ENCODE data around the gene SLC13A2. TPM values are rescaled to one million over a fixed set of nuclear protein-coding genes. Genes with fewer than 3 reads are reported as not detected.
A peak's percentile ranks its signal among the peaks of the same experiment; 100 is the strongest.

The SLC13A2 gene
- total RNA-seq, 1 donor from 2014 or later: not detected

- Mint-ChIP-seq H3K27me3 (ENCODE audit: insufficient read depth, low read depth) (peaks cover 7% of the 10 kb centered on the region), H3K9me3 (no peaks in the 10 kb centered on the region), H3K27ac (no peak overlapping the region), H3K4me3 (no peak overlapping the region), H3K36me3 (no peaks in the 10 kb centered on the region), H3K4me1 (peaks cover 7% of the 10 kb centered on the region)
- no peaks in the 10 kb centered on the region for H3K27me3 ChIP-seq
- H3K9me3 ChIP-seq (ENCODE audit: low read depth): no peaks in the 10 kb centered on the region
- no peaks in the 10 kb centered on the region for H3K79me2 ChIP-seq (ENCODE audit: low read depth)
- no peak overlapping the region for H3K9ac ChIP-seq
- no peak overlapping the region for H3K4me3 ChIP-seq
- no peaks in the 10 kb centered on the region for H3K4me1 ChIP-seq
- no peaks in the 10 kb centered on the region for H3F3A ChIP-seq (ENCODE audit: low read depth)
- no peaks in the 10 kb centered on the region for H3K36me3 ChIP-seq
- H2AFZ ChIP-seq (replicated peaks): no peak overlapping the region
- DNase-seq (ENCODE audit: low spot score): no peak
- no peak for TF ChIP-seq EZH2 (IDR thresholded peaks at IDR 0.05)
- TF ChIP-seq, protein P1, sequence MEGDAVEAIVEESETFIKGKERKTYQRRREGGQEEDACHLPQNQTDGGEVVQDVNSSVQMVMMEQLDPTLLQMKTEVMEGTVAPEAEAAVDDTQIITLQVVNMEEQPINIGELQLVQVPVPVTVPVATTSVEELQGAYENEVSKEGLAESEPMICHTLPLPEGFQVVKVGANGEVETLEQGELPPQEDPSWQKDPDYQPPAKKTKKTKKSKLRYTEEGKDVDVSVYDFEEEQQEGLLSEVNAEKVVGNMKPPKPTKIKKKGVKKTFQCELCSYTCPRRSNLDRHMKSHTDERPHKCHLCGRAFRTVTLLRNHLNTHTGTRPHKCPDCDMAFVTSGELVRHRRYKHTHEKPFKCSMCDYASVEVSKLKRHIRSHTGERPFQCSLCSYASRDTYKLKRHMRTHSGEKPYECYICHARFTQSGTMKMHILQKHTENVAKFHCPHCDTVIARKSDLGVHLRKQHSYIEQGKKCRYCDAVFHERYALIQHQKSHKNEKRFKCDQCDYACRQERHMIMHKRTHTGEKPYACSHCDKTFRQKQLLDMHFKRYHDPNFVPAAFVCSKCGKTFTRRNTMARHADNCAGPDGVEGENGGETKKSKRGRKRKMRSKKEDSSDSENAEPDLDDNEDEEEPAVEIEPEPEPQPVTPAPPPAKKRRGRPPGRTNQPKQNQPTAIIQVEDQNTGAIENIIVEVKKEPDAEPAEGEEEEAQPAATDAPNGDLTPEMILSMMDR (IDR thresholded peaks at IDR 0.05): no peak
- TF ChIP-seq EZH2phosphoT487 (IDR thresholded peaks at IDR 0.05): no peak
- H3K4me2 ChIP-seq: no peak overlapping the region
- H3K27ac ChIP-seq: no peak overlapping the region
- no peaks in the 10 kb centered on the region for H4K20me1 ChIP-seq (ENCODE audit: low read depth)
Measured at GRCh38 chr17:28491286-28491685, 17.8 kb downstream of the SLC13A2 start.

DNA sequence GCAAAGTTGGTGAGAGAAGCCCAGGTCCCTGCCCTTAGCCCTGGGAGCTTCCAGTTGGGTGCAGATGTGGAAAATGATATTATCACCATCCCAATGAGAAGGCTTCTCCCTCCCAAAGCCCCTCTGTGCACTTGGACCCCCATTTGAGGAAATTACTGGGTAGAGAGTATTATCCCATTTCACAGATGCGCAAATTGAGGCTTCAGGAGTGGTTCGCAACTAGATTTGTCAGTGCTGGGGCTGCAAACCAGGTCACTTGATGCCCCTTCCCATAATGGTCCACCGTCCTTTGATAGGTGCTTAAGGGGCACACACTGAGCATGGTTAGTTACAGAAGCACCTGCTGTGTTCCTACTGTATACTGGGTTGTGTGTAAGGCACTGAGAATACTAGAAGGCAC is 18.4 kb downstream of the SLC13A2 start:
- H3K9ac ChIP-seq: no peak overlapping the region
- H3K4me3 Mint-ChIP-seq: no peak overlapping the region

GRCh38 chr17:28492352-28493310 is 19.2 kb downstream of the SLC13A2 start:
- peaks cover 9% of the 10 kb centered on the region for H3K27me3 Mint-ChIP-seq (ENCODE audit: insufficient read depth, low read depth)
- H3K9me3 Mint-ChIP-seq: no peaks in the 10 kb centered on the region
- H3K9ac ChIP-seq: no peak overlapping the region

More for the DNA sequence above, 18.4 kb downstream of the SLC13A2 start:
- H3K27me3 ChIP-seq: no peaks in the 10 kb centered on the region
- H3K4me2 ChIP-seq: no peak overlapping the region
- Mint-ChIP-seq H3K4me1 (peaks cover 7% of the 10 kb centered on the region), H3K27me3 (ENCODE audit: insufficient read depth, low read depth) (peaks cover 7% of the 10 kb centered on the region), H3K27ac (no peak overlapping the region), H3K9me3 (no peaks in the 10 kb centered on the region), H3K36me3 (no peaks in the 10 kb centered on the region)
- H4K20me1 ChIP-seq (ENCODE audit: low read depth): no peaks in the 10 kb centered on the region
- no peak for DNase-seq (ENCODE audit: low spot score)
- TF ChIP-seq, protein P1 (IDR thresholded peaks at IDR 0.05): no peak
- TF ChIP-seq EZH2phosphoT487 (IDR thresholded peaks at IDR 0.05): no peak
- no peak for TF ChIP-seq EZH2 (IDR thresholded peaks at IDR 0.05)
- no peaks in the 10 kb centered on the region for H3F3A ChIP-seq (ENCODE audit: low read depth)
- H2AFZ ChIP-seq (replicated peaks): no peak overlapping the region
- no peak overlapping the region for H3K4me3 ChIP-seq
- H3K36me3 ChIP-seq: no peaks in the 10 kb centered on the region
- no peaks in the 10 kb centered on the region for H3K79me2 ChIP-seq (ENCODE audit: low read depth)
- H3K27ac ChIP-seq: no peak overlapping the region
- no peaks in the 10 kb centered on the region for H3K9me3 ChIP-seq (ENCODE audit: low read depth)
- H3K4me1 ChIP-seq: no peaks in the 10 kb centered on the region

More at GRCh38 chr17:28492352-28493310, 19.2 kb downstream of the SLC13A2 start:
- Mint-ChIP-seq H3K4me3 (no peak overlapping the region), H3K4me1 (peaks cover 9% of the 10 kb centered on the region), H3K36me3 (no peaks in the 10 kb centered on the region), H3K27ac (peak overlapping the region; percentile 40)
- H3K9me3 ChIP-seq (ENCODE audit: low read depth): no peaks in the 10 kb centered on the region
- no peak overlapping the region for H2AFZ ChIP-seq (replicated peaks)
- no peaks in the 10 kb centered on the region for H3K4me1 ChIP-seq
- DNase-seq (ENCODE audit: low spot score): no peak
- H3K79me2 ChIP-seq (ENCODE audit: low read depth): no peaks in the 10 kb centered on the region
- H3K27ac ChIP-seq: no peak overlapping the region
- TF ChIP-seq EZH2phosphoT487 (IDR thresholded peaks at IDR 0.05): no peak
- TF ChIP-seq EZH2 (IDR thresholded peaks at IDR 0.05): no peak
- TF ChIP-seq, protein P1 (IDR thresholded peaks at IDR 0.05): no peak
- no peak overlapping the region for H3K4me2 ChIP-seq
- no peak overlapping the region for H3K4me3 ChIP-seq
- no peaks in the 10 kb centered on the region for H3K27me3 ChIP-seq
- no peaks in the 10 kb centered on the region for H4K20me1 ChIP-seq (ENCODE audit: low read depth)
- H3F3A ChIP-seq (ENCODE audit: low read depth): no peaks in the 10 kb centered on the region
- no peaks in the 10 kb centered on the region for H3K36me3 ChIP-seq

All from neural progenitor cell (in vitro differentiated cells).